NCI-H2029 (cell line): ENCODE data around the gene ZNF727.
"Not testable (repeated sequence)": the region's sequence is repeated elsewhere in the genome, so short reads cannot be mapped to it uniquely, and the experiment has no call there.

ENCODE experiments used
- DNase-seq: peaks from one replicate; lab custom pipeline; 2025; lab: John Stamatoyannopoulos, UW

Gene ZNF727

GRCh38 chr7:64045301-64046040 is at the start of gene ZNF727:
Gene ZNF727, plus strand, starts transcription at chr7:64045434. Its CDS starts 188 bp downstream, at chr7:64045622.
- DNase-seq = no peak

- DNase-seq = no peak
Observed at GRCh38 chr7:63998549-63998948, 46.7 kb upstream of the ZNF727 start, which contains the start of gene ZNF722. Gene ZNF722, plus strand, starts transcription at chr7:63998849. Its CDS starts 113 bp downstream, at chr7:63998962.

- DNase-seq = not testable (repeated sequence)
Observed at GRCh38 chr7:64015496-64015895, 29.7 kb upstream of the ZNF727 start.

- DNase-seq = no peak
Observed at GRCh38 chr7:64035388-64035787, 9.8 kb upstream of the ZNF727 start.

GRCh38 chr7:64037095-64037494 is 8.1 kb upstream of the ZNF727 start:
- DNase-seq = no peak

- no peak for DNase-seq
Observed at GRCh38 chr7:64046041-64046389, 781 bp downstream of the ZNF727 start.

- DNase-seq = not testable (repeated sequence)
Observed at GRCh38 chr7:64077837-64078698, 32.8 kb downstream of the ZNF727 start.

GRCh38 chr7:64078699-64078994 is 33.4 kb downstream of the ZNF727 start:
- no peak for DNase-seq

GRCh38 chr7:64087501-64087900 is 42.3 kb downstream of the ZNF727 start:
- no peak for DNase-seq

GRCh38 chr7:64088863-64089262 is 43.6 kb downstream of the ZNF727 start:
- not testable (repeated sequence) for DNase-seq
